Measurements from ENCODE around the gene TESK2. TPM values are rescaled to one million over a fixed set of nuclear protein-coding genes. Genes with fewer than 3 reads are reported as not detected.
A peak's percentile ranks its signal among the peaks of the same experiment; 100 is the strongest.
"Not testable (repeated sequence)": the region's sequence is repeated elsewhere in the genome, so short reads cannot be mapped to it uniquely, and the experiment has no call there.

The TESK2 gene
- total and polyA plus RNA-seq, 2 of the 13 experiments (the other 11 are each of a cell fraction or from before 2014, with no cell fraction given) = 5.5 to 9.6 TPM

DNA sequence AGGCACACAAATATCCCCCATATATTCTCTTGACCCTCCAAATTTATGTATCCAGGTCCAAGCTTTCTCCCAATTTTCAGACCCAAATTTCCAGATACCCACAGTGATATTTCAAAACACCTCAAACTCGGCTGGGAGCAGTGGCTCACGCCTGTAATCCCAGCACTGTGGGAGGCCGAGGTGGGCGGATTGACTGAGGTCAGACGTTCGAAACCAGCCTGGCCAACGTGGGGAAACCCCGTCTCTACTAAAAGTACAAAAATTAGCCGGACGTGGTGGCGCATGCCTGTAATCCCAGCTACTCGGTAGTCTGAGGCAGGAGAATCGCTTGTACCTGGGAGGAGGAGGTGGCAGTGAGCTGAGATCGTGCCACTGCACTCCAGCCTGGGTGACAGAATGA is 1.6 kb downstream of the TESK2 start:
- peak overlapping the region; percentile 90 to 98 (median 93) for H3K4me3 ChIP-seq (replicated peaks in 1 of 3; ENCODE audit: insufficient read depth in 1 of 3, low read depth in 2 of 3, low read length in 3 of 3)
- in situ Hi-C loops (cut with HindIII; ENCODE audit: extremely low pct_ligation_motif_present, low pct_unique_long_range_greater_than_20kb) = not testable (repeated sequence)

GRCh38 chr1:45488666-45489377 is 2.1 kb downstream of the TESK2 start:
- peak overlapping the region; percentile 73 for H3K4me2 ChIP-seq (ENCODE audit: low read depth, low read length)
- ChIA-PET CTCF (ENCODE audit: low intra/inter-chr PET ratio, low total read pairs) (no interaction called here), POLR2A (interaction anchor here (0.9 to 5.3 kb wide), 4 partner anchors 12 to 477 kb away, joined by 3 to 51 read pairs (median 26); partner anchors contain the start of genes CCDC163, MMACHC, MUTYH and PRDX1)
- H3K9ac ChIP-seq (ENCODE audit: insufficient read depth, low read depth, low read length) = no peak overlapping the region
- in situ Hi-C loops (cut with HindIII; ENCODE audit: extremely low pct_ligation_motif_present, low pct_unique_long_range_greater_than_20kb) (no loop called here), intact Hi-C loops (cut with micrococcal nuclease; ENCODE audit: unreplicated experiment) (no loop called here)
- no peaks in the 10 kb centered on the region for H4K20me1 ChIP-seq (ENCODE audit: insufficient read depth, low read length)
- BruUV-seq (replicated peaks) = no TSS peak
- no peaks in the 10 kb centered on the region for H3K9me3 ChIP-seq (ENCODE audit: low read length)
- FAIRE-seq = no peak
- peaks cover 2% of the 10 kb centered on the region for H3K79me2 ChIP-seq (ENCODE audit: insufficient read depth, low read length)
- no peak for ATAC-seq
- 82% methylated on average over 10 of the region's 10 CpGs for WGBS (ENCODE audit: low lambda C conversion rate)
- H3K27me3 ChIP-seq (ENCODE audit: control insufficient read depth in 1 of 2, insufficient read depth in 2 of 2, low read length in 2 of 2) = no peaks in the 10 kb centered on the region; a peak in 1 of 5 replicates
- H3K36me3 ChIP-seq (replicated peaks in 1 of 2; ENCODE audit: control insufficient read depth in 1 of 2, insufficient read depth in 2 of 2, low read length in 2 of 2) = no peaks in the 10 kb centered on the region
- peaks cover 29% of the 10 kb centered on the region for H3K4me1 ChIP-seq (ENCODE audit: insufficient read depth, low read length)
- no peak overlapping the region for H2AFZ ChIP-seq (ENCODE audit: low read length)
- no peak overlapping the region for H3K27ac ChIP-seq (ENCODE audit: extremely low read length, insufficient read depth, low read length)
- DNase-seq (ENCODE audit: low spot score) = no peak
- no peak overlapping the region for H3K4me3 ChIP-seq (replicated peaks in 1 of 3; ENCODE audit: insufficient read depth in 1 of 3, low read depth in 2 of 3, low read length in 3 of 3)
- no peak for TF ChIP-seq HOXA9 (CRISPR knock-in tag; IDR thresholded peaks at IDR 0.05; ENCODE audit: borderline replicate concordance)
- TF ChIP-seq IKZF4 (CRISPR knock-in tag; IDR thresholded peaks at IDR 0.05; ENCODE audit: borderline replicate concordance, low read depth, not compliant biosample characterization) = no peak
- TF ChIP-seq SCMH1 (CRISPR knock-in tag; IDR thresholded peaks at IDR 0.05; ENCODE audit: borderline replicate concordance) = no peak
- TF ChIP-seq, protein P1, sequence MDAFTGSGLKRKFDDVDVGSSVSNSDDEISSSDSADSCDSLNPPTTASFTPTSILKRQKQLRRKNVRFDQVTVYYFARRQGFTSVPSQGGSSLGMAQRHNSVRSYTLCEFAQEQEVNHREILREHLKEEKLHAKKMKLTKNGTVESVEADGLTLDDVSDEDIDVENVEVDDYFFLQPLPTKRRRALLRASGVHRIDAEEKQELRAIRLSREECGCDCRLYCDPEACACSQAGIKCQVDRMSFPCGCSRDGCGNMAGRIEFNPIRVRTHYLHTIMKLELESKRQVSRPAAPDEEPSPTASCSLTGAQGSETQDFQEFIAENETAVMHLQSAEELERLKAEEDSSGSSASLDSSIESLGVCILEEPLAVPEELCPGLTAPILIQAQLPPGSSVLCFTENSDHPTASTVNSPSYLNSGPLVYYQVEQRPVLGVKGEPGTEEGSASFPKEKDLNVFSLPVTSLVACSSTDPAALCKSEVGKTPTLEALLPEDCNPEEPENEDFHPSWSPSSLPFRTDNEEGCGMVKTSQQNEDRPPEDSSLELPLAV (CRISPR knock-in tag; conservative IDR thresholded peaks at IDR 0.05; ENCODE audit: low read depth) = no peak
- TF ChIP-seq, protein P2, sequence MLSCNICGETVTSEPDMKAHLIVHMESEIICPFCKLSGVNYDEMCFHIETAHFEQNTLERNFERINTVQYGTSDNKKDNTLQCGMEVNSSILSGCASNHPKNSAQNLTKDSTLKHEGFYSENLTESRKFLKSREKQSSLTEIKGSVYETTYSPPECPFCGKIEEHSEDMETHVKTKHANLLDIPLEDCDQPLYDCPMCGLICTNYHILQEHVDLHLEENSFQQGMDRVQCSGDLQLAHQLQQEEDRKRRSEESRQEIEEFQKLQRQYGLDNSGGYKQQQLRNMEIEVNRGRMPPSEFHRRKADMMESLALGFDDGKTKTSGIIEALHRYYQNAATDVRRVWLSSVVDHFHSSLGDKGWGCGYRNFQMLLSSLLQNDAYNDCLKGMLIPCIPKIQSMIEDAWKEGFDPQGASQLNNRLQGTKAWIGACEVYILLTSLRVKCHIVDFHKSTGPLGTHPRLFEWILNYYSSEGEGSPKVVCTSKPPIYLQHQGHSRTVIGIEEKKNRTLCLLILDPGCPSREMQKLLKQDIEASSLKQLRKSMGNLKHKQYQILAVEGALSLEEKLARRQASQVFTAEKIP (CRISPR knock-in tag; IDR thresholded peaks at IDR 0.05; ENCODE audit: borderline replicate concordance) = no peak
- TF ChIP-seq, protein P3, sequence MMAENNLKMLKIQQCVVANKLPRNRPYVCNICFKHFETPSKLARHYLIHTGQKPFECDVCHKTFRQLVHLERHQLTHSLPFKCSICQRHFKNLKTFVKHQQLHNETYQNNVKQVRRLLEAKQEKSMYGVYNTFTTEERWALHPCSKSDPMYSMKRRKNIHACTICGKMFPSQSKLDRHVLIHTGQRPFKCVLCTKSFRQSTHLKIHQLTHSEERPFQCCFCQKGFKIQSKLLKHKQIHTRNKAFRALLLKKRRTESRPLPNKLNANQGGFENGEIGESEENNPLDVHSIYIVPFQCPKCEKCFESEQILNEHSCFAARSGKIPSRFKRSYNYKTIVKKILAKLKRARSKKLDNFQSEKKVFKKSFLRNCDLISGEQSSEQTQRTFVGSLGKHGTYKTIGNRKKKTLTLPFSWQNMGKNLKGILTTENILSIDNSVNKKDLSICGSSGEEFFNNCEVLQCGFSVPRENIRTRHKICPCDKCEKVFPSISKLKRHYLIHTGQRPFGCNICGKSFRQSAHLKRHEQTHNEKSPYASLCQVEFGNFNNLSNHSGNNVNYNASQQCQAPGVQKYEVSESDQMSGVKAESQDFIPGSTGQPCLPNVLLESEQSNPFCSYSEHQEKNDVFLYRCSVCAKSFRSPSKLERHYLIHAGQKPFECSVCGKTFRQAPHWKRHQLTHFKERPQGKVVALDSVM (CRISPR knock-in tag; IDR thresholded peaks at IDR 0.05) = no peak
- no peak for TF ChIP-seq HNRNPL (IDR thresholded peaks at IDR 0.05; ENCODE audit: low read depth, low read length)
- TF ChIP-seq HES4 (CRISPR knock-in tag; IDR thresholded peaks at IDR 0.05; ENCODE audit: borderline replicate concordance) = no peak

More for the DNA sequence above, 1.6 kb downstream of the TESK2 start:
- H3K9me3 ChIP-seq (ENCODE audit: low read length); H3K79me2 ChIP-seq (ENCODE audit: insufficient read depth, low read length); H2AFZ ChIP-seq (ENCODE audit: low read length); FAIRE-seq; DNase-seq (ENCODE audit: low spot score); ATAC-seq; intact Hi-C loops (cut with micrococcal nuclease; ENCODE audit: unreplicated experiment); H3K27ac ChIP-seq (ENCODE audit: extremely low read length, insufficient read depth, low read length); CTCF ChIA-PET (ENCODE audit: low intra/inter-chr PET ratio, low total read pairs); H3K36me3 ChIP-seq (replicated peaks in 1 of 2; ENCODE audit: control insufficient read depth in 1 of 2, insufficient read depth in 2 of 2, low read length in 2 of 2); H3K27me3 ChIP-seq (ENCODE audit: control insufficient read depth in 1 of 2, insufficient read depth in 2 of 2, low read length in 2 of 2); H4K20me1 ChIP-seq (ENCODE audit: insufficient read depth, low read length): not testable (repeated sequence)
- 48% methylated on average over 14 of the region's 14 CpGs for WGBS (ENCODE audit: low lambda C conversion rate)
- TF ChIP-seq GTF3A (CRISPR knock-in tag; conservative IDR thresholded peaks at IDR 0.05) = 0 out of 2 replicates have a peak, but pooled peaks have one; percentile 22
- TF ChIP-seq ZNF350 (CRISPR knock-in tag; IDR thresholded peaks at IDR 0.05; ENCODE audit: borderline replicate concordance, low read depth) = 0 out of 2 replicates have a peak, but pooled peaks have one; percentile 0
- peak; percentile 31; the same call in 1 of the 2 replicates for TF ChIP-seq ZBTB38 (CRISPR knock-in tag; IDR thresholded peaks at IDR 0.05)
- Histone ChIP-seq H3K4me2 (ENCODE audit: low read depth, low read length) (peak overlapping the region; percentile 73), H3K9ac (ENCODE audit: insufficient read depth, low read depth, low read length) (peak overlapping the region; percentile 83; the same call in 1 of the 2 replicates), H3K4me1 (ENCODE audit: insufficient read depth, low read length) (peaks cover 29% of the 10 kb centered on the region)
- BruUV-seq (replicated peaks) = TSS peak; percentile 56
- POLR2A ChIA-PET = interaction anchor here (0.9 to 5.3 kb wide), 4 partner anchors 11 to 478 kb away, joined by 3 to 51 read pairs (median 26); partner anchors contain the start of genes CCDC163, MMACHC, MUTYH and PRDX1
